Measurements from ENCODE around the gene LUZP2. TPM values are rescaled to one million over a fixed set of nuclear protein-coding genes. Genes with fewer than 3 reads are reported as not detected.

The LUZP2 gene
- total RNA-seq, 2 experiments from 2014 or later, result not detected

GRCh38 chr11:24723231-24723630 is 226.4 kb downstream of the LUZP2 start:
- intact Hi-C loops (cut with micrococcal nuclease; ENCODE audit: unreplicated experiment), result no loop called here
- no peaks in the 10 kb centered on the region for H3K79me2 ChIP-seq (ENCODE audit: insufficient read depth, low read depth, low read length)
- CTCF ChIA-PET (ENCODE audit: unreplicated experiment), result no interaction called here

DNA sequence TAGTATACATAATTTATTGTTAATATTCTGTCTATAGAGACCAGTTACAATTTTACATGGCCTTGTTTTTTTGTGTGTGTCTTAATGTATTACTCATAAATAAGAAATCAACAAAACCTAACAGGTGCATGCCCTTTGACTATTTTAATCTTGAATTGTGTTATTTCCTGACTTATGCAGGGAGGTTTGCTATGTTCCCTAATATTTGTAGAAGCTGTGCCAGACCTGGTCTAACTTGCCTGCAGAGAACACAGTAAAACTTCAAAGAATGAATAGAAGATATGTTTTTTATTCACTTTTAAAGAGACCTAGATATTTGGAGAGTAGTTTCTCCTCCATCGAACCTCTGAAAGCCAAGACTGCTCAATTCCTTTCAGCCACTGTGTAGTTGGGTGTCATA is 234.7 kb downstream of the LUZP2 start:
- Histone ChIP-seq H2AFZ (ENCODE audit: low read length) (no peak overlapping the region), H3K4me2 (ENCODE audit: low read length) (no peak overlapping the region), H3K36me3 (ENCODE audit: insufficient read depth, low read length) (no peaks in the 10 kb centered on the region), H3K4me3 (ENCODE audit: low read depth, low read length, poor library complexity, severe bottlenecking) (no peak overlapping the region), H3K9me3 (ENCODE audit: low read length) (no peaks in the 10 kb centered on the region), H4K20me1 (ENCODE audit: insufficient read depth, low read length) (no peaks in the 10 kb centered on the region), H3K4me1 (ENCODE audit: insufficient read depth, low read length, poor library complexity, severe bottlenecking) (no peaks in the 10 kb centered on the region), H3K27ac (ENCODE audit: low read depth, low read length, poor library complexity, severe bottlenecking) (no peak overlapping the region), H3K9me2 (ENCODE audit: insufficient read depth, low read length) (no peaks in the 10 kb centered on the region), H3K79me2 (ENCODE audit: insufficient read depth, low read depth, low read length) (no peaks in the 10 kb centered on the region)
- ChIA-PET POLR2A (no interaction called here), CTCF (ENCODE audit: unreplicated experiment) (no interaction called here)
- TF ChIP-seq EZH2phosphoT487 (IDR thresholded peaks at IDR 0.05; ENCODE audit: borderline replicate concordance, low read depth, low read length), result no peak
- TF ChIP-seq CTCF (conservative IDR thresholded peaks at IDR 0.05; ENCODE audit: low read length), result no peak
- DNase-seq (ENCODE audit: low spot score), result no peak
- BruUV-seq (replicated peaks), result no TSS peak
- intact Hi-C loops (cut with micrococcal nuclease; ENCODE audit: unreplicated experiment), result no loop called here

More at GRCh38 chr11:24723231-24723630, 226.4 kb downstream of the LUZP2 start:
- no TSS peak for BruUV-seq (replicated peaks)
- Histone ChIP-seq H3K4me2 (ENCODE audit: low read length) (no peak overlapping the region), H4K20me1 (ENCODE audit: insufficient read depth, low read length) (no peaks in the 10 kb centered on the region), H3K27ac (ENCODE audit: low read depth, low read length, poor library complexity, severe bottlenecking) (no peak overlapping the region), H2AFZ (ENCODE audit: low read length) (no peak overlapping the region), H3K4me3 (ENCODE audit: low read depth, low read length, poor library complexity, severe bottlenecking) (no peak overlapping the region), H3K9me3 (ENCODE audit: low read length) (no peaks in the 10 kb centered on the region), H3K9me2 (ENCODE audit: insufficient read depth, low read length) (no peaks in the 10 kb centered on the region), H3K4me1 (ENCODE audit: insufficient read depth, low read length, poor library complexity, severe bottlenecking) (no peaks in the 10 kb centered on the region), H3K36me3 (ENCODE audit: insufficient read depth, low read length) (no peaks in the 10 kb centered on the region)
- no peak for DNase-seq (ENCODE audit: low spot score)
- POLR2A ChIA-PET, result no interaction called here
- TF ChIP-seq EZH2phosphoT487 (IDR thresholded peaks at IDR 0.05; ENCODE audit: borderline replicate concordance, low read depth, low read length) (no peak), CTCF (conservative IDR thresholded peaks at IDR 0.05; ENCODE audit: low read length) (no peak)

DNA sequence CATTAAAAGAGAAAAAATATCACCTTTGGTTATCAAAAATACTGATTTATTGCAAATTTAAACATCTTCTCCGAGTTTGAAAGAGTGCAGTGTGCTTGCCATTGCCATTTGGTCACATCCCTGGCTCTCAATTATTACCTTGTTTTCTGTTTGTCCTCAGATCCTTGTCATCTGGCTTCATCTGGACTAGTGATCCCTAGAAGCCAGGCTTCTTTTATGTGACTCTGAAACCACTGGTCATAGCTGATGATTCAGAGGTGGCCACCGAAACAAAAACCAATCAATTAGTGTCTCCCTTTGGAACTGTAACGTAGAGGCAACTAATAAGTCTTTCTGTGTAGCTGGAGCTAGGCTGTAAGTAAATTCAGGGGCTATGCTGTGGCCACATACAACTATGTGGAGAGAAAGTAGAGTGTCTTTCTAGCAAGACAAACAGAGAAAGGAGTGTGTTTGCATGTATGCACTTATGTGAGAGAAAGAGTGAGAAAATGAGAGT is 237.9 kb downstream of the LUZP2 start:
- DNase-seq (ENCODE audit: low spot score), result no peak
- Histone ChIP-seq H3K4me2 (ENCODE audit: low read length) (no peak overlapping the region), H3K36me3 (ENCODE audit: insufficient read depth, low read length) (no peaks in the 10 kb centered on the region), H2AFZ (ENCODE audit: low read length) (no peak overlapping the region), H3K27ac (ENCODE audit: low read depth, low read length, poor library complexity, severe bottlenecking) (no peak overlapping the region), H3K79me2 (ENCODE audit: insufficient read depth, low read depth, low read length) (no peaks in the 10 kb centered on the region), H3K4me1 (ENCODE audit: insufficient read depth, low read length, poor library complexity, severe bottlenecking) (no peaks in the 10 kb centered on the region), H3K9me2 (ENCODE audit: insufficient read depth, low read length) (no peaks in the 10 kb centered on the region), H3K9me3 (ENCODE audit: low read length) (no peaks in the 10 kb centered on the region), H4K20me1 (ENCODE audit: insufficient read depth, low read length) (no peaks in the 10 kb centered on the region), H3K4me3 (ENCODE audit: low read depth, low read length, poor library complexity, severe bottlenecking) (no peak overlapping the region)
- TF ChIP-seq EZH2phosphoT487 (IDR thresholded peaks at IDR 0.05; ENCODE audit: borderline replicate concordance, low read depth, low read length) (no peak), CTCF (conservative IDR thresholded peaks at IDR 0.05; ENCODE audit: low read length) (no peak)
- BruUV-seq (replicated peaks), result no TSS peak
- CTCF ChIA-PET (ENCODE audit: unreplicated experiment), result no interaction called here
- intact Hi-C loops (cut with micrococcal nuclease; ENCODE audit: unreplicated experiment), result no loop called here
- POLR2A ChIA-PET, result no interaction called here
